Measurements from ENCODE around the gene CNGA1.
A peak's percentile ranks its signal among the peaks of the same experiment; 100 is the strongest.
"Not testable (repeated sequence)": the region's sequence is repeated elsewhere in the genome, so short reads cannot be mapped to it uniquely, and the experiment has no call there.

The CNGA1 gene

GRCh38 chr4:47954677-47955076 is 61.8 kb downstream of the CNGA1 start:
- DNase-seq, result no peak

GRCh38 chr4:47954245-47954644 is 62.2 kb downstream of the CNGA1 start:
- no peak for DNase-seq

GRCh38 chr4:47945930-47946726 is 70.4 kb downstream of the CNGA1 start:
- no peak for DNase-seq

- no peak for DNase-seq
Measured at GRCh38 chr4:47942081-47942819, 74.2 kb downstream of the CNGA1 start.

GRCh38 chr4:47939456-47939855 is 77.0 kb downstream of the CNGA1 start:
- no peak for DNase-seq

- no peak for DNase-seq
Measured at GRCh38 chr4:47936336-47936735, 80.1 kb downstream of the CNGA1 start.

- DNase-seq, result peak in 1 of 14 donors; percentile 2
Measured at GRCh38 chr4:47933840-47934239, 82.6 kb downstream of the CNGA1 start.

- DNase-seq, result no peak
Measured at GRCh38 chr4:47930971-47931804, 85.3 kb downstream of the CNGA1 start.

GRCh38 chr4:47929682-47930201 is 86.7 kb downstream of the CNGA1 start:
- no peak for DNase-seq

- peak in 11 of 14 donors; percentile 1 to 53 (median 11) for DNase-seq
Measured at GRCh38 chr4:47926667-47927258, 89.7 kb downstream of the CNGA1 start.

- not testable (repeated sequence) for DNase-seq
Measured at GRCh38 chr4:47923261-47923608, 93.2 kb downstream of the CNGA1 start.

GRCh38 chr4:47922436-47923260 is 93.8 kb downstream of the CNGA1 start:
- not testable (repeated sequence) for DNase-seq

GRCh38 chr4:47917163-47917562 is 99.3 kb downstream of the CNGA1 start:
- DNase-seq, result not testable (repeated sequence)

GRCh38 chr4:47915378-47915777 is 101.1 kb downstream of the CNGA1 start:
- DNase-seq, result no peak

- DNase-seq, result no peak
Measured at GRCh38 chr4:47914926-47915237, 101.6 kb downstream of the CNGA1 start.

GRCh38 chr4:47914220-47914925 is 102.1 kb downstream of the CNGA1 start, which contains the start of gene NFXL1:
NFXL1 (minus strand) TSS chr4:47914583; CDS start chr4:47914203, 380 bp downstream.
- DNase-seq, result peak; percentile 84 to 98 (median 96)

- DNase-seq, result peak in 8 of 14 donors; percentile 17 to 75 (median 34)
Measured at GRCh38 chr4:47913861-47914219, 102.6 kb downstream of the CNGA1 start.

- no peak for DNase-seq
Measured at GRCh38 chr4:47913330-47913729, 103.2 kb downstream of the CNGA1 start.

GRCh38 chr4:47907089-47907646 is 109.3 kb downstream of the CNGA1 start:
- DNase-seq, result no peak

- no peak for DNase-seq
Measured at GRCh38 chr4:47899639-47900038, 116.8 kb downstream of the CNGA1 start.
